GM19395 (cell line): Measurements from ENCODE around the gene LYPD8.
"Not testable (repeated sequence)": the region's sequence is repeated elsewhere in the genome, so short reads cannot be mapped to it uniquely, and the experiment has no call there.

Experiments
- ATAC-seq: cut with Tn5 transposase; IDR thresholded peaks from one replicate; pipeline ENCODE4 v1.9.1; 2021; ENCODE audit warnings: mild to moderate bottlenecking, moderate library complexity; ENCODE audit not compliant: unreplicated experiment

LYPD8 gene

GRCh38 chr1:248755517-248755916 lies at the start of gene LYPD8:
Gene LYPD8, minus strand, starts transcription at chr1:248755759. Its CDS starts 4,678 bp downstream, at chr1:248751081.
- no peak for ATAC-seq

GRCh38 chr1:248804771-248805681 lies 49.5 kb upstream of the LYPD8 start:
- ATAC-seq: peak; percentile 92

- not testable (repeated sequence) for ATAC-seq
These were observed 47.9 kb upstream of the LYPD8 start for GRCh38 chr1:248803501-248803900.

GRCh38 chr1:248802454-248802853 lies 46.9 kb upstream of the LYPD8 start:
- ATAC-seq: no peak

GRCh38 chr1:248800459-248800858 lies 44.9 kb upstream of the LYPD8 start:
- no peak for ATAC-seq

- ATAC-seq: no peak
These were observed 43.2 kb upstream of the LYPD8 start for GRCh38 chr1:248798791-248799190.

- not testable (repeated sequence) for ATAC-seq
These were observed 39.1 kb upstream of the LYPD8 start for GRCh38 chr1:248794663-248795062.

GRCh38 chr1:248793592-248793991 lies 38.0 kb upstream of the LYPD8 start:
- ATAC-seq: peak; percentile 88

GRCh38 chr1:248792342-248792741 lies 36.8 kb upstream of the LYPD8 start:
- ATAC-seq: peak; percentile 45

GRCh38 chr1:248791010-248791409 lies 35.5 kb upstream of the LYPD8 start:
- ATAC-seq: no peak

- no peak for ATAC-seq
These were observed 34.9 kb upstream of the LYPD8 start for GRCh38 chr1:248790456-248790855.

GRCh38 chr1:248789337-248789736 lies 33.8 kb upstream of the LYPD8 start:
- not testable (repeated sequence) for ATAC-seq

- no peak for ATAC-seq
These were observed 32.8 kb upstream of the LYPD8 start for GRCh38 chr1:248788327-248788726.

- ATAC-seq: no peak
These were observed 31.9 kb upstream of the LYPD8 start for GRCh38 chr1:248787430-248787829.

- ATAC-seq: peak; percentile 55
These were observed 30.6 kb upstream of the LYPD8 start for GRCh38 chr1:248786156-248786555.

- ATAC-seq: no peak
These were observed 27.8 kb upstream of the LYPD8 start for GRCh38 chr1:248783367-248783766.

GRCh38 chr1:248782416-248783141 lies 27.0 kb upstream of the LYPD8 start:
- ATAC-seq: no peak

- ATAC-seq: no peak
These were observed 23.8 kb upstream of the LYPD8 start for GRCh38 chr1:248779350-248779749.

GRCh38 chr1:248778906-248779305 lies 23.3 kb upstream of the LYPD8 start:
- no peak for ATAC-seq

- no peak for ATAC-seq
These were observed 21.4 kb upstream of the LYPD8 start for GRCh38 chr1:248776991-248777390.

GRCh38 chr1:248775441-248775840 lies 19.9 kb upstream of the LYPD8 start:
- ATAC-seq: no peak

- ATAC-seq: no peak
These were observed 4.1 kb upstream of the LYPD8 start for GRCh38 chr1:248759644-248760043.
